GM19351 (cell line): ENCODE results near the gene HLA-E.
"Not testable (repeated sequence)": the region's sequence is repeated elsewhere in the genome, so short reads cannot be mapped to it uniquely, and the experiment has no call there.

Source experiments
- ATAC-seq: cut with Tn5 transposase; IDR thresholded peaks from one replicate; pipeline ENCODE4 v1.9.1; 2021; ENCODE audit warnings: mild to moderate bottlenecking, moderate library complexity; ENCODE audit not compliant: unreplicated experiment

The HLA-E gene

GRCh38 chr6:30480536-30481156 lies 8.7 kb upstream of the HLA-E start:
- ATAC-seq, result no peak

- ATAC-seq, result no peak
Observed at GRCh38 chr6:30481211-30481964, 7.9 kb upstream of the HLA-E start.

- ATAC-seq, result peak; percentile 55
Observed at GRCh38 chr6:30481965-30482644, 7.2 kb upstream of the HLA-E start.

- no peak for ATAC-seq
Observed at GRCh38 chr6:30483677-30484279, 5.5 kb upstream of the HLA-E start.

- ATAC-seq, result no peak
Observed at GRCh38 chr6:30485236-30485635, 4.1 kb upstream of the HLA-E start.

GRCh38 chr6:30487926-30488325 lies 1.4 kb upstream of the HLA-E start:
- no peak for ATAC-seq

GRCh38 chr6:30488697-30489080 lies 620 bp upstream of the HLA-E start:
- ATAC-seq, result not testable (repeated sequence)

GRCh38 chr6:30490026-30490876 lies 942 bp downstream of the HLA-E start:
- peak; percentile 36 for ATAC-seq

GRCh38 chr6:30491291-30491953 lies 2.1 kb downstream of the HLA-E start:
- not testable (repeated sequence) for ATAC-seq

- ATAC-seq, result no peak
Observed at GRCh38 chr6:30491991-30492952, 3.0 kb downstream of the HLA-E start.

- ATAC-seq, result no peak
Observed at GRCh38 chr6:30493643-30494250, 4.4 kb downstream of the HLA-E start.

GRCh38 chr6:30494291-30494861 lies 5.1 kb downstream of the HLA-E start:
- no peak for ATAC-seq

- not testable (repeated sequence) for ATAC-seq
Observed at GRCh38 chr6:30495060-30495459, 5.8 kb downstream of the HLA-E start.

GRCh38 chr6:30495993-30496392 lies 6.7 kb downstream of the HLA-E start:
- ATAC-seq, result no peak

- ATAC-seq, result not testable (repeated sequence)
Observed at GRCh38 chr6:30497261-30497599, 7.9 kb downstream of the HLA-E start.

GRCh38 chr6:30497714-30498113 lies 8.4 kb downstream of the HLA-E start:
- no peak for ATAC-seq

GRCh38 chr6:30498705-30499104 lies 9.4 kb downstream of the HLA-E start:
- not testable (repeated sequence) for ATAC-seq
